PFSK-1 (cell line): Measurements from ENCODE around the gene LRRC8B.

Source experiments
- FOXP2 ChIP-seq: optimal IDR thresholded peaks from 2 replicates; pipeline ENCODE3; 2011; ENCODE audit warnings: borderline replicate concordance, control low read depth, inconsistent platforms; ENCODE audit not compliant: insufficient read depth; ENCODE audit errors: extremely low read length, extremely low read depth
- POLR2AphosphoS5 ChIP-seq: IDR thresholded peaks from 2 replicates; pipeline ENCODE4 v1.6.1; 2012; ENCODE audit warnings: low read depth, mild to moderate bottlenecking, control low read depth, low read length, moderate library complexity
- REST ChIP-seq, 2 experiments: IDR thresholded peaks; 2 replicates each; pipeline versions ENCODE4 v1.6.1 to v1.8.0; 2011 to 2012; ENCODE audit warnings: low read depth in 2 of 2, low read length in 2 of 2, control low read depth in 1 of 2, inconsistent platforms in 1 of 2, mild to moderate bottlenecking in 1 of 2, moderate library complexity in 1 of 2; ENCODE audit not compliant: insufficient read depth in 1 of 2
- SIN3A ChIP-seq: IDR thresholded peaks from 2 replicates; pipeline ENCODE4 v1.6.1; 2012; ENCODE audit warnings: mild to moderate bottlenecking, low read length, moderate library complexity, borderline replicate concordance; ENCODE audit not compliant: insufficient read depth
- TAF1 ChIP-seq: IDR thresholded peaks from 2 replicates; pipeline ENCODE4 v1.6.1; 2012; ENCODE audit warnings: low read length, control low read depth, borderline replicate concordance; ENCODE audit not compliant: insufficient read depth

Gene LRRC8B

GRCh38 chr1:89528382-89528780, 3.8 kb downstream of the LRRC8B start:
- no peak for TF ChIP-seq FOXP2
- TF ChIP-seq TAF1: no peak
- no peak for TF ChIP-seq SIN3A
- no peak for TF ChIP-seq REST (IDR thresholded peaks at IDR 0.05; ENCODE audit: insufficient read depth in 1 of 2, low read depth in 2 of 2, low read length in 2 of 2)
- no peak for TF ChIP-seq POLR2AphosphoS5

- TF ChIP-seq SIN3A (no peak), POLR2AphosphoS5 (no peak), FOXP2 (no peak), REST (IDR thresholded peaks at IDR 0.05; ENCODE audit: insufficient read depth in 1 of 2, low read depth in 2 of 2, low read length in 2 of 2) (no peak), TAF1 (no peak)
These were observed 4.6 kb downstream of the LRRC8B start for GRCh38 chr1:89529196-89529595.

DNA sequence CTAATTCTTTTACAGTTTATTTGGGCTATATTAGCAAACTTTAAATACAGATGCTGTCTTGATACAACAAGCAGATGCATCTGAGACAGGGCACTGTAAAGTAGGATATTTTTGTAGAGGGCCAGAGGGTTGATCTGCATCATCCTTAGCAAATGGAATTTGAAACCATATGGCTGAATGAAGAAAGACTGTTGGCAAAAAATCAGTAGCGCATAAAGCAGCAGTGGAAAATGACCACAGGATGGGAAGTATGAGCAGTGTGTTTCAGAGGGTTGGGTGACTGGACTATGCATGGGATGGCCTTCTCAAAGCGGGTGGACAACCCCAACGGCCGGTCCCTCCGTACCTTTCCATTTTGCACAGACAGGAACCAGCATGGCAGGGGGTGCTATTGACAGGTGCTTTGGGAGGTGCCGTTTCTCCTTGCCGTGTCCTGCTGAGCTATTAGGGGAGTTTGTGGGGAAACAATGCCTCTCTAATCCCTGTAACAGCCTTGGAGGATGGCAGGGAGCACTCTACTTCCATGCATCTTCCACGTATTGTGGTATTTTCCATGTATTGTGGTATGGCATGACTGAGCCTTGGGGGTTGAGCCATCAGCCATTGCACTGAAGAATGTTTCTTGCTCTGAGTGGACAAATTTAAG, 5.9 kb downstream of the LRRC8B start:
- TF ChIP-seq POLR2AphosphoS5: no peak
- TF ChIP-seq TAF1: no peak
- TF ChIP-seq REST (IDR thresholded peaks at IDR 0.05; ENCODE audit: insufficient read depth in 1 of 2, low read depth in 2 of 2, low read length in 2 of 2): no peak
- TF ChIP-seq SIN3A: no peak
- TF ChIP-seq FOXP2: no peak

- TF ChIP-seq POLR2AphosphoS5 (no peak), REST (IDR thresholded peaks at IDR 0.05; ENCODE audit: insufficient read depth in 1 of 2, low read depth in 2 of 2, low read length in 2 of 2) (no peak), SIN3A (no peak), FOXP2 (no peak), TAF1 (no peak)
These were observed 7.0 kb downstream of the LRRC8B start for GRCh38 chr1:89531480-89532139.

DNA sequence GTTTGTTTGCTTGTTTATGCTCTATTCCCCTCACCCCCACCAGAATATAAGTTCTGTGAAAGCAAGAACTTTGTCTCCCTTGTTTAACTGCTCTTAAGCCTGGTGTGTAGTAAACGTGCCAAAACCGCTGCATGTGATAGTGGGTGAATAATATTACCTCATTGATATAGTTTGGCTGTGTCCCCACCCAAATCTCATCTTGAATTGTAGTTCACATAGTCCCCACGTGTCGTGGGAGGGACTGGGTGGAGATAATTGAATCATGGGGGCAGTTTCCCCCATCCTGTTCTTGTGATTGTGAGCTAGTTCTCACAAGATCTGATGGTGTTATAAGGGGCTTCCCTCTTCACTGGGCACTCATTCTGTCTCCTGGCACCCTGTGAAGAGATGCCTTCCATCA, 7.6 kb downstream of the LRRC8B start:
- TF ChIP-seq TAF1 (no peak), REST (IDR thresholded peaks at IDR 0.05; ENCODE audit: insufficient read depth in 1 of 2, low read depth in 2 of 2, low read length in 2 of 2) (no peak), FOXP2 (no peak), POLR2AphosphoS5 (no peak), SIN3A (no peak)
